Thyroid gland (tissue), 4 donors: ENCODE measurements around the gene GATAD2A.

Source experiments
- POLR2A ChIP-seq, 2 donors: fragments of 450-650 bp; IDR thresholded peaks; one replicate each; pipeline ENCODE4 v1.6.1; 2017; ENCODE audit warnings: antibody characterized with exemption in 2 of 2, mild to moderate bottlenecking in 2 of 2, moderate library complexity in 1 of 2
- TF ChIP-seq, protein P1 (sequence below), 6 experiments: fragments of 200-600 bp in 3 of 6; fragments of 450-650 bp in 3 of 6; sonication (generic) in 3 of 6; IDR thresholded peaks; one replicate each; pipeline ENCODE4 v1.5.1; 2016 to 2019; ENCODE audit warnings: antibody characterized with exemption in 6 of 6, mild to moderate bottlenecking in 2 of 6, inconsistent platforms in 1 of 6, moderate library complexity in 1 of 6

DNA sequence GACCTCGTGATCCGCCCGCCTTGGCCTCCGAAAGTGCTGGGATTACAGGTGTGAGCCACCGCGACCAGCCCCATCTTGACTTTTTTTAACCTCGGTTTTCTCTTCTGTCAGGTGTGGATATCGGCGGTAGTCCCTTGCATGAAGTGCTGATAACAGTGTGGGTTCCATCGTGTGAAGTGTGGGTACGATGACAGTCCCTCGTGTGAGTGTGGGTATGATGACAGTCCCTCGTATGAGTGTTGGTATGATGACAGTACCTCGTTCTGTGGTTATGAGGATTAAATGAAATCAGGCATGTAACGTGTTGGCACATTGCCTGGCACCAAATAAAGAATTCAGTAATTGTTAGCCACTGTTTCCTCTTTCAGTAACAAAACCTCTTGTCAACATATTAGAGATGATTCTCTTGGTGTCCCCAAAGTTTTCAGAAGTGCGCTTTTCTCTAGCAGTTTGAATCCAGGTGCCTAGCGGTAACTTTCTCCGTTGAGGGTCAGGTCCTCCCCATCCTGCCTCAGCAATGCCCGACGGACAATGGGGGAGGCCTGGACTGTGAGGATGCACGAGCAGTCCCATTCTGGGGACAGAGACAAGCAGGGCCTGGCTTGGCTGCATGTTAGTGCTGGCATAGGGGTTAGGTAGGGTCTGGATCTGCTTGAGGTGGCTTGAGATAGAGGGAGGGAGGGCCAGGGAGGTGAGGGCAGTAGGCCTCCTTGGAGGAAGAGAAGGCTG lies 15.3 kb downstream of the GATAD2A start:
- no peak for TF ChIP-seq POLR2A (IDR thresholded peaks at IDR 0.05)
- TF ChIP-seq, protein P1, sequence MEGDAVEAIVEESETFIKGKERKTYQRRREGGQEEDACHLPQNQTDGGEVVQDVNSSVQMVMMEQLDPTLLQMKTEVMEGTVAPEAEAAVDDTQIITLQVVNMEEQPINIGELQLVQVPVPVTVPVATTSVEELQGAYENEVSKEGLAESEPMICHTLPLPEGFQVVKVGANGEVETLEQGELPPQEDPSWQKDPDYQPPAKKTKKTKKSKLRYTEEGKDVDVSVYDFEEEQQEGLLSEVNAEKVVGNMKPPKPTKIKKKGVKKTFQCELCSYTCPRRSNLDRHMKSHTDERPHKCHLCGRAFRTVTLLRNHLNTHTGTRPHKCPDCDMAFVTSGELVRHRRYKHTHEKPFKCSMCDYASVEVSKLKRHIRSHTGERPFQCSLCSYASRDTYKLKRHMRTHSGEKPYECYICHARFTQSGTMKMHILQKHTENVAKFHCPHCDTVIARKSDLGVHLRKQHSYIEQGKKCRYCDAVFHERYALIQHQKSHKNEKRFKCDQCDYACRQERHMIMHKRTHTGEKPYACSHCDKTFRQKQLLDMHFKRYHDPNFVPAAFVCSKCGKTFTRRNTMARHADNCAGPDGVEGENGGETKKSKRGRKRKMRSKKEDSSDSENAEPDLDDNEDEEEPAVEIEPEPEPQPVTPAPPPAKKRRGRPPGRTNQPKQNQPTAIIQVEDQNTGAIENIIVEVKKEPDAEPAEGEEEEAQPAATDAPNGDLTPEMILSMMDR (IDR thresholded peaks at IDR 0.05), result no peak
